HG03460 (cell line): ENCODE data around the gene SERINC4.

Experiments used
- ATAC-seq: cut with Tn5 transposase; IDR thresholded peaks from one replicate; pipeline ENCODE4 v1.9.1; 2021; ENCODE audit not compliant: unreplicated experiment

SERINC4 gene

GRCh38 chr15:43799209-43799944, 643 bp downstream of the SERINC4 start:
- ATAC-seq = no peak

- ATAC-seq = no peak
Observed at GRCh38 chr15:43796566-43796965, 3.5 kb downstream of the SERINC4 start.

GRCh38 chr15:43795997-43796396, 4.0 kb downstream of the SERINC4 start:
- no peak for ATAC-seq

- ATAC-seq = no peak
Observed at GRCh38 chr15:43795197-43795596, 4.8 kb downstream of the SERINC4 start.

- ATAC-seq = no peak
Observed at GRCh38 chr15:43794269-43795037, 5.6 kb downstream of the SERINC4 start.

GRCh38 chr15:43793647-43794046, 6.4 kb downstream of the SERINC4 start:
- ATAC-seq = no peak

- no peak for ATAC-seq
Observed at GRCh38 chr15:43792761-43793476, 7.1 kb downstream of the SERINC4 start.

GRCh38 chr15:43791993-43792760, 7.8 kb downstream of the SERINC4 start, which contains the start of gene SERF2:
Gene SERF2 (plus strand): TSS chr15:43792320. CDS start chr15:43792377, 57 bp downstream.
- peak; percentile 91 for ATAC-seq

- ATAC-seq = no peak
Observed at GRCh38 chr15:43789409-43789808, 10.6 kb downstream of the SERINC4 start.

GRCh38 chr15:43779016-43779415, 21.0 kb downstream of the SERINC4 start:
- ATAC-seq = no peak

GRCh38 chr15:43777267-43777914, 22.6 kb downstream of the SERINC4 start:
- peak; percentile 58 for ATAC-seq

- peak; percentile 37 for ATAC-seq
Observed at GRCh38 chr15:43776718-43777266, 23.2 kb downstream of the SERINC4 start, which contains the start of gene ELL3. Gene ELL3 (minus strand): TSS chr15:43776966. CDS start chr15:43776901, 65 bp downstream.

GRCh38 chr15:43776101-43776717, 23.8 kb downstream of the SERINC4 start:
- peak; percentile 65 for ATAC-seq

GRCh38 chr15:43775411-43775965, 24.5 kb downstream of the SERINC4 start:
- no peak for ATAC-seq

- no peak for ATAC-seq
Observed at GRCh38 chr15:43774062-43774461, 26.0 kb downstream of the SERINC4 start.

- ATAC-seq = no peak
Observed at GRCh38 chr15:43772624-43773023, 27.4 kb downstream of the SERINC4 start.

GRCh38 chr15:43771816-43772215, 28.2 kb downstream of the SERINC4 start:
- ATAC-seq = no peak

- no peak for ATAC-seq
Observed at GRCh38 chr15:43769584-43770228, 30.3 kb downstream of the SERINC4 start.
